Astrocyte of the spinal cord (primary cell): ENCODE data around the gene MAPK1IP1L.

Source experiments
- DNase-seq: peaks from one replicate; pipeline ENCODE4 v3.0.0; 2011; ENCODE audit warnings: low read depth, low spot score
- H3K4me3 ChIP-seq: 2 replicates; pipeline ENCODE4 v1.5.1; 2011; ENCODE audit warnings: low read depth, mild to moderate bottlenecking, low read length, moderate library complexity
- in situ Hi-C: cut with HindIII; loops from 2 replicates; pipeline ENCODE4 v1.10.0; 2017; ENCODE audit warnings: low sequenced_read_pairs
- TF ChIP-seq, protein P1 (sequence below): IDR thresholded peaks from 2 replicates; pipeline ENCODE4 v1.5.1; 2012; ENCODE audit warnings: low read depth, mild to moderate bottlenecking, low read length, inconsistent platforms

MAPK1IP1L gene

DNA sequence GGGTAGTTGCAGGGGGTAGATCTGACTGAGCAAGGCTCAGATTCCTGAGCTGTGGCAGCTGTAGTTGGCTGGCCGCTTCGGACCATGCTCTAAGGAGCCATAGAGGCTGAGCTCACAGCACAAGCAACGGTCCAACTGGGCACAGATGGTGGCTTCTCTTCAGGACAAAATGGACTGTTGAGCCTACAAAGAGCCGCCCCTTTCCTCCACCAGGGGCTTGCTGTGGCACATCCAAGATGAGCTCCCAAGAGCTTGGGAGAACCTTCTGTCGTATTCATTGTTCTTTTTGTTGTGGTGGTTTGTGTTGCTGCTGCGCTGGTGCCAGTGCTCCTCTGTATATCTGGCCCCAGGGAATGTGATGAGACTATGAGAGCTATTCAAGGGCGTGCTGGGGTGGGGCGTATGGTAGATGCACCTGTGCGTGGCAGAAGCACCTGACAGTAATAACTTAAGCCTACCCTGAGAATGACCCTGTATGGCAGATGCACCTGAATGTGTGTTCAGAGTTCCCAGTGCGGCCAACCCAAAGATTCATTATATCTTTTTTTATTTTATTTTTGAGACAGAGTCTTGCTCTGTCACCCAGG lies 59.8 kb downstream of the MAPK1IP1L start:
- in situ Hi-C loops: no loop called here
- H3K4me3 ChIP-seq: no peak overlapping the region
- TF ChIP-seq, protein P1, sequence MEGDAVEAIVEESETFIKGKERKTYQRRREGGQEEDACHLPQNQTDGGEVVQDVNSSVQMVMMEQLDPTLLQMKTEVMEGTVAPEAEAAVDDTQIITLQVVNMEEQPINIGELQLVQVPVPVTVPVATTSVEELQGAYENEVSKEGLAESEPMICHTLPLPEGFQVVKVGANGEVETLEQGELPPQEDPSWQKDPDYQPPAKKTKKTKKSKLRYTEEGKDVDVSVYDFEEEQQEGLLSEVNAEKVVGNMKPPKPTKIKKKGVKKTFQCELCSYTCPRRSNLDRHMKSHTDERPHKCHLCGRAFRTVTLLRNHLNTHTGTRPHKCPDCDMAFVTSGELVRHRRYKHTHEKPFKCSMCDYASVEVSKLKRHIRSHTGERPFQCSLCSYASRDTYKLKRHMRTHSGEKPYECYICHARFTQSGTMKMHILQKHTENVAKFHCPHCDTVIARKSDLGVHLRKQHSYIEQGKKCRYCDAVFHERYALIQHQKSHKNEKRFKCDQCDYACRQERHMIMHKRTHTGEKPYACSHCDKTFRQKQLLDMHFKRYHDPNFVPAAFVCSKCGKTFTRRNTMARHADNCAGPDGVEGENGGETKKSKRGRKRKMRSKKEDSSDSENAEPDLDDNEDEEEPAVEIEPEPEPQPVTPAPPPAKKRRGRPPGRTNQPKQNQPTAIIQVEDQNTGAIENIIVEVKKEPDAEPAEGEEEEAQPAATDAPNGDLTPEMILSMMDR: no peak
- DNase-seq: no peak

DNA sequence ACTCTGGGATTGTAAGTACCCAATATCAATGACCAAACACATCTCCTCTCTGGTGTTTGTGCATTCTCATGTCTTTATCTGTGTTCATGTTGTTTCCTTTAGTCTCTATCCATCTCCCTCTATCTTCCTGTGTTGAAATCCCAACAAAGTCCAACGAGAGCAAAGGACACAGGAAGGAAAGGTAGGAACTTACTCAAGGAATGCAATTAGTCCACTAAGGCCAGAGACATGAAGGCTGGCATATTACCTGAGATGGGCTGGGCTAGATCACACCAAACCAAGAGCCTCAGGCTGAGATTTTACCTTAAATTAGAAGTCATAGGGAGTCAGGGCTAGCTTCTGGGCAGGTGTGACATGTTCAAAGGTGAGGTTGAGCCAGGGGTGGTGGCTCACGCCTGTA lies 63.3 kb downstream of the MAPK1IP1L start:
- no peak for DNase-seq
- TF ChIP-seq, protein P1: no peak
- H3K4me3 ChIP-seq: no peak overlapping the region
- in situ Hi-C loops: no loop called here

DNA sequence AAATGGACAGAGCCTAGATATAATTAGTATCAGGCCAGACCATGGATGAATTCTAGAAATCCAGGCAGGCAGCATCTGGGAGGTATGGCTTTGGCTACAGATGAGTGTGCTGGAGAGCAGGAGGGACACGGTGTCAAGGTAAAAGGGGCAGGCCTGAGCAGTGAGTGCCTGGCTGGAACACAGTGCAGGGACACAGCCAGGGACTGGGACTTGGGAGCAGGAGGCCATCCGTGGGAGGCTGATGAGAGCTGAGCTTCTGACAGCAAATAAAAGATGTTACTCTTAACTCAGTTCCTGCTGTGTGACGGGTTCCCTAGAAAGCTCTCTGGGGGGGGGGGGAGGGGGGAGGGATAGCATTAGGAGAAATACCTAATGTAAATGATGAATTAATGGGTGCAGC lies 64.0 kb downstream of the MAPK1IP1L start:
- DNase-seq: no peak
- H3K4me3 ChIP-seq: no peak overlapping the region
- TF ChIP-seq, protein P1: no peak
- in situ Hi-C loops: no loop called here

DNA sequence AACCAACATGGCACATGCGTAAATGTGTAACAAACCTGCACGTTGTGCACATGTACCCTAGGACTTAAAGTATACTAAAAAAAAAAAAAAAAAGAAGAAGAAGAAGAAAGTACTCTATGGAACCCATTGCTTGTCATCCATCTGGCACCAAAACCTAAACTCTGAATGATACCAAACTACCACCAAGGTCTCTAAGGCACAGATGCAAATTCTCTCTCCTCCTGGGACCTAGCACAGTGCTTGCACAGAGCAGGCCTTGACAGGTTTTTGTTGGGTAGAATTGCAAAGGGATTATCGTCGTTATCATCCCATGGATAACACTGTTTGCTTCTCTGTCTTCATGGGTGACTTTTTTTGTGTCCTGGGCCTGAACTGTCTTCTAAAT lies 64.4 kb downstream of the MAPK1IP1L start:
- in situ Hi-C loops: no loop called here
- TF ChIP-seq, protein P1: no peak
- no peak for DNase-seq
- no peak overlapping the region for H3K4me3 ChIP-seq

DNA sequence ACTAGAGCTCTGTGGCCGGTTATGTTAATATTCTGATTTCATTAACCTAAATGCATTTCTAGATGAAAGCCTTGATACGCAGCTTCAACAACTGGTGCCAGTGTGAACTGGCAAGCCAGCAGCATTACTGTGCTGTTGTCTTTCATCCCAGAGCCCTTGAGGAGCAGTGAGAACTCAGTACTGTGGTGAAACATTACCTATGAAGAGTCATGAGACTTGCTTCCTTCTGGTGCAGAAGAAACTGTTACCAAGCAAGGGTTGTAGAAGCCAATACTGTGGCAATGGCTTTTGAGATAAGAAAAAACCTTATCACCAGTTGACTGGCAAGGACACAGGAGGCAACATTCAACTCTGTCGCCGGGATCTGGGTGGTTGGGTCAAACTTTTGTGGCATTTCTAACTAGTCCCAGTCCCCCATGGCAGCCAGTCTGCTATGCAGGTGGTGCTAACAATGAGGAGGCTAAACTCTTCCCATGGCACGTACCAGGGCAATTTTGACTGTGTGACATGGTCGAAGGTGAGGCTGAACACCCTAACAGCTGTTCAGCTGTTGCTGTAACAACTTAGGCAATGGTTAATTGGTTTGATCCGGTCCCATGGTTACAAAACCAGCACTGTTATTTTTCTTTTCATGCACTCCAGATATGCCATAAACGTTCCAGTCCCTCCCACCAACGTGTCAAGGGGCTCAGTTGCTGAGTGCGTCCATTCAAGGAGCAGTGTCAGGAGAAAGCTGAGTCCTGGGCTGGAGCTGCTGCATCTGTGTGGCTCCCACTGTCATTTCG lies 65.0 kb downstream of the MAPK1IP1L start:
- TF ChIP-seq, protein P1: no peak
- no peak for DNase-seq
- H3K4me3 ChIP-seq: no peak overlapping the region
- in situ Hi-C loops: no loop called here

DNA sequence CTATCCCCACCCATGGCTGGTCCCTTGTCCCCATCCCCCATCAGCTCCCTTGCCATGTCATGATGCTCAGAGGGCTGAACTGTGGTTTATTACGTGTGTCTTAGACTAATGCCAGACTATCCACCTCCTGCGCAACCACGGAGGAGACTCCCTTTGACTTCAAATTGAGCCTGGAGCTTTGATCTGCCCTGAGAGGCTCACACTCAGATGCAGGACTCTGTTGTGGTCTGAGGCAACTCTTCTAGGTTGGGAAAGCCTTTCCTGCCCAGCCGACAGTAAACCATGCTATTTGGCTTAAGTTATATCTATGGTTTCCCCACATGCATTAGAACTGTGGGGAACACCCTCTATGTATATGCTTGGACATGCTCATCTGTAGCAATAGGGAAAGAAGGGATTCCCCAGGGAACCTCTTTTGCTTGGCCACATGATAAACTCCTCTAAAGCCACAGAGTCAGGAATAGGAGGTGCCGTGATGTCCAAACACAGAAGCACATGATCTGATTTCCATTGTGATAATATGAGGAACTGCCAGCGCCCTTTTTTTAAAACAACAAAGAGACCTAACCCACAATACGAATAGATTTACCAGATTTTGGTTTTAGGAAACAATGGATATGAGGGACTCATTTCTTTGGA lies 66.5 kb downstream of the MAPK1IP1L start:
- no peak for DNase-seq
- in situ Hi-C loops: no loop called here
- H3K4me3 ChIP-seq: no peak overlapping the region
- TF ChIP-seq, protein P1: no peak
